ENCODE data around the gene PLCL1.

- TF ChIP-seq CTCF (IDR thresholded peaks at IDR 0.05) (no peak), ZFX (IDR thresholded peaks at IDR 0.05; ENCODE audit: borderline replicate concordance) (no peak)
Measured at GRCh38 chr2:197929008-197929885, 124.9 kb downstream of the PLCL1 start.

Measured in 22Rv1 (cell line).